ENCODE measurements around the gene RIMS3.

Gene RIMS3

GRCh38 chr1:40692429-40692895 lies 27.0 kb upstream of the RIMS3 start:
- DNase-seq (ENCODE audit: insufficient read length, low spot score) (no peak), FAIRE-seq (no peak)

- peak; percentile 73 for DNase-seq (ENCODE audit: insufficient read length, low spot score)
Measured at GRCh38 chr1:40691538-40692428, 26.3 kb upstream of the RIMS3 start, which contains the start of gene NFYC. NFYC (plus strand) TSS chr1:40691704; CDS start chr1:40738844, 47,140 bp downstream.

GRCh38 chr1:40690771-40691537 lies 25.5 kb upstream of the RIMS3 start:
- FAIRE-seq (no peak), DNase-seq (ENCODE audit: insufficient read length, low spot score) (no peak)

More at GRCh38 chr1:40691538-40692428, 26.3 kb upstream of the RIMS3 start, which contains the start of gene NFYC:
- FAIRE-seq = peak; percentile 98

GRCh38 chr1:40689737-40690136 lies 24.3 kb upstream of the RIMS3 start:
- DNase-seq (ENCODE audit: insufficient read length, low spot score) (no peak), FAIRE-seq (no peak)

GRCh38 chr1:40687661-40688060 lies 22.2 kb upstream of the RIMS3 start:
- FAIRE-seq (no peak), DNase-seq (ENCODE audit: insufficient read length, low spot score) (no peak)

- no peak for DNase-seq (ENCODE audit: insufficient read length, low spot score)
- no peak for FAIRE-seq
Measured at GRCh38 chr1:40687059-40687458, 21.6 kb upstream of the RIMS3 start.

GRCh38 chr1:40684669-40685068 lies 19.2 kb upstream of the RIMS3 start:
- no peak for DNase-seq (ENCODE audit: insufficient read length, low spot score)
- FAIRE-seq = no peak

- no peak for DNase-seq (ENCODE audit: insufficient read length, low spot score)
- no peak for FAIRE-seq
Measured at GRCh38 chr1:40679165-40679953, 13.9 kb upstream of the RIMS3 start.

GRCh38 chr1:40676501-40676900 lies 11.0 kb upstream of the RIMS3 start:
- no peak for DNase-seq (ENCODE audit: insufficient read length, low spot score)

GRCh38 chr1:40673452-40673851 lies 8.0 kb upstream of the RIMS3 start:
- FAIRE-seq (no peak), DNase-seq (ENCODE audit: insufficient read length, low spot score) (no peak)

More at GRCh38 chr1:40676501-40676900, 11.0 kb upstream of the RIMS3 start:
- FAIRE-seq = no peak

GRCh38 chr1:40668769-40669525 lies 3.5 kb upstream of the RIMS3 start:
- DNase-seq (ENCODE audit: insufficient read length, low spot score) (peak; percentile 88), FAIRE-seq (peak; percentile 98)

- DNase-seq (ENCODE audit: insufficient read length, low spot score) = no peak
- FAIRE-seq = no peak
Measured at GRCh38 chr1:40664791-40665190, 691 bp downstream of the RIMS3 start.

- DNase-seq (ENCODE audit: insufficient read length, low spot score) (no peak), FAIRE-seq (no peak)
Measured at GRCh38 chr1:40664167-40664537, 1.3 kb downstream of the RIMS3 start.

- DNase-seq (ENCODE audit: insufficient read length, low spot score) = no peak
Measured at GRCh38 chr1:40663324-40664166, 1.9 kb downstream of the RIMS3 start.

GRCh38 chr1:40662864-40663263 lies 2.6 kb downstream of the RIMS3 start:
- FAIRE-seq = no peak
- no peak for DNase-seq (ENCODE audit: insufficient read length, low spot score)

More at GRCh38 chr1:40663324-40664166, 1.9 kb downstream of the RIMS3 start:
- no peak for FAIRE-seq

GRCh38 chr1:40662151-40662550 lies 3.3 kb downstream of the RIMS3 start:
- no peak for DNase-seq (ENCODE audit: insufficient read length, low spot score)
- no peak for FAIRE-seq

GRCh38 chr1:40661678-40662077 lies 3.8 kb downstream of the RIMS3 start:
- DNase-seq (ENCODE audit: insufficient read length, low spot score) (no peak), FAIRE-seq (no peak)

GRCh38 chr1:40659649-40659947 lies 5.9 kb downstream of the RIMS3 start:
- DNase-seq (ENCODE audit: insufficient read length, low spot score) (no peak), FAIRE-seq (no peak)
